ENCODE measurements around the gene ZRANB3.

- TF ChIP-seq CTCF (IDR thresholded peaks at IDR 0.05): no peak
- no peak for TF ChIP-seq EP300 (IDR thresholded peaks at IDR 0.05)
- TF ChIP-seq POLR2A (IDR thresholded peaks at IDR 0.05): no peak
These were observed 356.3 kb downstream of the ZRANB3 start for GRCh38 chr2:135174810-135175093.

Measured in tibial nerve (tissue), 4 donors.